Testis (tissue), 3 donors: ENCODE data around the gene COL9A3. TPM values are rescaled to one million over a fixed set of nuclear protein-coding genes. Genes with fewer than 3 reads are reported as not detected.

Experiments
- DNase-seq: peaks from one replicate; pipeline ENCODE4 v3.0.0-alpha.2; 2019
- H3K27ac ChIP-seq, 2 donors: fragments of 200-600 bp; sonication (generic); one replicate each; pipeline ENCODE4 v1.5.1; 2019
- H3K27me3 ChIP-seq: fragments of 200-600 bp; sonication (generic); one replicate; pipeline ENCODE4 v1.5.1; 2019
- H3K36me3 ChIP-seq: fragments of 200-600 bp; sonication (generic); one replicate; pipeline ENCODE4 v1.5.1; 2017; ENCODE audit warnings: low read depth; ENCODE audit errors: missing control alignments
- H3K4me1 ChIP-seq: fragments of 200-600 bp; sonication (generic); one replicate; pipeline ENCODE4 v1.5.1; 2019
- H3K4me3 ChIP-seq, 2 donors: fragments of 200-600 bp; sonication (generic); one replicate each; pipeline ENCODE4 v1.5.1; 2017 to 2019
- H3K9me3 ChIP-seq: fragments of 200-600 bp; sonication (generic); one replicate; pipeline ENCODE4 v1.5.1; 2017
- POLR2A ChIP-seq: fragments of 450-650 bp; IDR thresholded peaks from one replicate; pipeline ENCODE4 v1.6.1; 2017; ENCODE audit warnings: antibody characterized with exemption, mild to moderate bottlenecking, moderate library complexity
- WGBS, 2 donors: methylation state at CpG; one replicate each; pipeline ENCODE4 v1.1.5; 2018; 5-methylcytosine and 5-hydroxymethylcytosine counted together
- intact Hi-C: fragments of 100-400 bp; cut with DNase I; formaldehyde crosslinking; loops from one replicate; pipeline ENCODE4 v1.15.1; 2023; ENCODE audit warnings: low total_unique reads
- polyA plus RNA-seq: library from polyadenylated mRNA; stranded (reverse); fragments of 350-450 nt; fragmentation: Illumina TruSeq; extraction: RNeasy Lipid Tissue Mini Kit (QIAGEN cat#74804); gene quantifications from one replicate; pipeline ENCODE4 v1.2.3, GENCODE V29; 2014; ENCODE audit warnings: low read depth, low replicate concordance; ENCODE audit not compliant: insufficient read depth
- total RNA-seq, 2 donors: library from RNA; depleted of rRNA; stranded (reverse); fragments of >200 nt; gene quantifications; one replicate each; pipeline ENCODE4 v1.2.3, GENCODE V29; 2016
- TF ChIP-seq, protein P1 (sequence below), 3 experiments: fragments of 450-650 bp in 2 of 3; fragments of 200-600 bp in 1 of 3; sonication (generic) in 1 of 3; IDR thresholded peaks; one replicate each; pipeline ENCODE4 v1.5.1; 2016 to 2019; ENCODE audit warnings: antibody characterized with exemption in 3 of 3, mild to moderate bottlenecking in 2 of 3, moderate library complexity in 1 of 3

The COL9A3 gene
- total and polyA plus RNA-seq, 3 donors from 2014 or later = 19.1 to 50.6 (median 21.3) TPM

DNA sequence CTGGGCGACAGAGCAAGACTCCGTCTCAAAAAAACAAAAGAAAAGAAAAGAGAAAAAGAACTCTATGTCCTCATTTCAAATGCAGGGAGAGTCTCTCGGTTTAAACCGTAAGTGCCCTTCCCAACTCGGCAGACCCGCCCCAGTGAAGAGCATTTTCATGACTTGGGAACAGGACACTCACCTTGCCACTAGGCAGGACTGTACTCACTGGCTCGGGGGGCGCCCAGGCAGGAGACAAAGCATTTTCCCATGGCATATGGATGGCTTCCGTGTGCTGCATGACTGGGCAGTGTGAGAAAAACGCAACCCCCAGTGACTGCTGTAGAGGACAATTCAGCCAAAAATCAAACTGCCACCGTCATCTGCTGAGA lies 44.2 kb upstream of the COL9A3 start:
- no peak overlapping the region for H3K4me3 ChIP-seq
- no peak for TF ChIP-seq POLR2A
- TF ChIP-seq, protein P1, sequence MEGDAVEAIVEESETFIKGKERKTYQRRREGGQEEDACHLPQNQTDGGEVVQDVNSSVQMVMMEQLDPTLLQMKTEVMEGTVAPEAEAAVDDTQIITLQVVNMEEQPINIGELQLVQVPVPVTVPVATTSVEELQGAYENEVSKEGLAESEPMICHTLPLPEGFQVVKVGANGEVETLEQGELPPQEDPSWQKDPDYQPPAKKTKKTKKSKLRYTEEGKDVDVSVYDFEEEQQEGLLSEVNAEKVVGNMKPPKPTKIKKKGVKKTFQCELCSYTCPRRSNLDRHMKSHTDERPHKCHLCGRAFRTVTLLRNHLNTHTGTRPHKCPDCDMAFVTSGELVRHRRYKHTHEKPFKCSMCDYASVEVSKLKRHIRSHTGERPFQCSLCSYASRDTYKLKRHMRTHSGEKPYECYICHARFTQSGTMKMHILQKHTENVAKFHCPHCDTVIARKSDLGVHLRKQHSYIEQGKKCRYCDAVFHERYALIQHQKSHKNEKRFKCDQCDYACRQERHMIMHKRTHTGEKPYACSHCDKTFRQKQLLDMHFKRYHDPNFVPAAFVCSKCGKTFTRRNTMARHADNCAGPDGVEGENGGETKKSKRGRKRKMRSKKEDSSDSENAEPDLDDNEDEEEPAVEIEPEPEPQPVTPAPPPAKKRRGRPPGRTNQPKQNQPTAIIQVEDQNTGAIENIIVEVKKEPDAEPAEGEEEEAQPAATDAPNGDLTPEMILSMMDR (IDR thresholded peaks at IDR 0.05) = no peak
- no peak for DNase-seq
- peaks cover 16% of the 10 kb centered on the region for H3K4me1 ChIP-seq
- WGBS, 2 donors = 73% methylated on average over 8 to 11 of the region's 11 CpGs
- H3K9me3 ChIP-seq = no peaks in the 10 kb centered on the region
- H3K36me3 ChIP-seq = no peaks in the 10 kb centered on the region
- intact Hi-C loops = no loop called here
- H3K27me3 ChIP-seq = no peaks in the 10 kb centered on the region
- H3K27ac ChIP-seq = no peak overlapping the region

DNA sequence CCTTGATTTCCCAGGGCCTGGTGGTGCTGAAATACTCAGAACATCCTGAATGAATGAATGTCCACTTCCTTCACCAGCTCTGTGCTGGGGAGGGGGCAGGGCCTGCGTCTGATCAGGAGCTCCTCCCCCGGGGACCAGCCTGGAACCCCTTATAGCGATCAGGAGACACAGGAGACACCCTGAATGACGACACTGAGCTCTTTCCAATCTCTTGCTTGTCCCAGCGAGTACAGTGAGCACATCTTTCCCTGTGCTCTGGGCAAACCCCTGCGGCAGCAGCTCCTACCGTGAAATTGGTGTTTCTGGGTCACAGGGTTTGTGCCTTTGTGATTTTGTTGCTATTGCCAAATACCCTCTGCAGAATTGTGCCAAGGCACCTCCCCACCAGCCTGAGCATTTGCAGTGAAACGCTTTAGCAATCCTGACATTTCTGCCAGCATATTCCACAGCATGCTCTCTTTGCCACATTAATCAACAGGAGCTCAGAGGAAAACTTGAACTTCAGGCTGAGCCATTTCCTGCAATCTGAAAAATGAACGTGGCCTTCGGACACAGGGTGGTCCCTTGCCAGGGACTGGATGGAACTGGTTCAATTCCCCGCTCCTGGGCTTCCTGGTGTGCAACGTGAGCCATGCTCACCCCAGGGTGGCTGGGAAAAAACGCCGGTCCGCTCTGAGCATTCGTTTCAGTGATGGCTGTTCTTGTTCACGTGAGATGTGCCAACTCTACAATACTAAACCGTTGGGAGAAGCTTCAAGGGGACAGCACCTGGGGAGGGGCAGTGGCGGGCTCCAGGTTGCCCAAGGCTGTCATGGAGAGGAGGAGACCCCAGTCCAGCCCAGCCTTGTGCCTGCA lies 43.6 kb upstream of the COL9A3 start:
- peaks cover 16% of the 10 kb centered on the region for H3K4me1 ChIP-seq
- H3K9me3 ChIP-seq = no peaks in the 10 kb centered on the region
- no peak overlapping the region for H3K27ac ChIP-seq
- no peak for DNase-seq
- H3K4me3 ChIP-seq = no peak overlapping the region
- no peaks in the 10 kb centered on the region for H3K36me3 ChIP-seq
- no peak for TF ChIP-seq POLR2A
- TF ChIP-seq, protein P1 (IDR thresholded peaks at IDR 0.05) = no peak
- WGBS, 2 donors = 45 to 50% methylated on average over 16 to 19 of the region's 19 CpGs
- no peaks in the 10 kb centered on the region for H3K27me3 ChIP-seq
- intact Hi-C loops = no loop called here

DNA sequence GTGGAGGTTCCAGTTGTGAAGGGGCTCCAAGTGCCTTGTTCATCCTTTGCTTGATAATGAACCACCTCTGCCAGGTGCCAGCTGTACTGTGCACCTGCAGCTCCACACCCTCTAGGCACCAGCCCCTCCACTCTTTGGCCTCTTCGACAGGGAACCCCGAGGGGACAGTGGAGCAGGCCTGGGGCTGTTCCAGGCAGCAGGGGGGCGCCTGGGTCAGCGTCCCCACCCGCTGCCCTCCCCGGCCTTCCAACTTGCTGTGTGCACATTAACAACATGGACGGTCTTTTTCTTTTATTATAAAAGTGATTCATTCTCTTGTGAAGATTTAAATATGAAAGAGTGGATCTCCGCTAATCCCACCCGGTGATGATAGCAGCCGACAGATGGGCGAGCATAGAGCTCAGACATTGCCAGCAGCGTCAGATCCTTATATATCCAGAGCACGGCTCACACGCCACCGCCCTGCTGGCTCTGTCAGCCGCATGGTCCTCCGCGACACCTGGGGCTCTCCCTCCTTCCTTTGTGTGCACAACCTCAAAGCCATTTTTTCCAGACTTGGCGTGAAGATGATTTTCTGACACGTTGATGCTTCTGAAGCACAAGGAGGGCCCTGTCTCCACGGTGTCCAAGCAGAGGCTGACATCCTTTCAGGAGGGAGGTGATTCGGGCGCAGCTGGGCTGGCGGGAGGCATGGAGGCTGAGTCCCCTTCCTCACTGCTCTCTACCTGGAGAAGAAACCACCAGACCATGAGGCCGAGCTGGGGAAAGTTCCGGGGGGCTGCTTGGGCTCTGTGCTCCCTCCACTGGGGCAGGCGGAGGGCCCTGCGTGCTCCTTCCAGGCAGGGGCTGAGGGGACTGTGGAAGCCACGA lies 42.8 kb upstream of the COL9A3 start:
- DNase-seq = no peak
- Histone ChIP-seq H3K27ac (no peak overlapping the region), H3K4me1 (peaks cover 13% of the 10 kb centered on the region), H3K9me3 (no peaks in the 10 kb centered on the region), H3K27me3 (no peaks in the 10 kb centered on the region), H3K4me3 (no peak overlapping the region), H3K36me3 (no peaks in the 10 kb centered on the region)
- WGBS, 2 donors = 90 to 93% methylated on average over 19 to 29 of the region's 29 CpGs
- TF ChIP-seq POLR2A = no peak
- TF ChIP-seq, protein P1 (IDR thresholded peaks at IDR 0.05) = no peak
- intact Hi-C loops = no loop called here

DNA sequence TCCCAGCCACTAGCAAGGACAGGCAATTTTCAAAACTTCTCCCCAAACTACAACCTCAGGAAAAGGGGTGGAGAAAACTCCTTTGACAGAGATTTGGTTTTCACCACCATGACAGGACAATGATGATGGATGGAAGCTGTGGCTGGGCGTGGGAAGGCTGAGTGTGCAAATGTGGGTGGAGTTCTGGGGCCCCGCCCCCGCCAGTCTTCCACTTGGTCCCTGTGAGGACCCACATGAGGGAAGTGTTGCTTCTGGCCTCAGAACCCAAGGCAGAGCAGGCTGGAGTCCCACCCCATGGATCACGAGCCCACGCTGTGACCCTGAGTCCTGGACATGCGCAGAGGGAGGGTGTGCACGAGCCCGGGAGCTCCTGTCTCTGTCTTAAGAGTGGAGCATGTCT lies 42.1 kb upstream of the COL9A3 start:
- Histone ChIP-seq H3K27ac (no peak overlapping the region), H3K4me1 (peaks cover 13% of the 10 kb centered on the region), H3K36me3 (no peaks in the 10 kb centered on the region), H3K4me3 (no peak overlapping the region), H3K27me3 (no peaks in the 10 kb centered on the region), H3K9me3 (no peaks in the 10 kb centered on the region)
- intact Hi-C loops = no loop called here
- TF ChIP-seq, protein P1 (IDR thresholded peaks at IDR 0.05) = no peak
- no peak for TF ChIP-seq POLR2A
- 82 to 91% methylated on average over 8 of the region's 8 CpGs for WGBS, 2 donors
- no peak for DNase-seq
